GM12878 (cell line): ENCODE results near the gene DUSP11. TPM values are rescaled to one million over a fixed set of nuclear protein-coding genes. Genes with fewer than 3 reads are reported as not detected.

Experiments
- BACH1 ChIP-seq: fragments of 450-650 bp; IDR thresholded peaks from 2 replicates; pipeline ENCODE4 v1.6.1; 2017; ENCODE audit warnings: mild to moderate bottlenecking, borderline replicate concordance
- BMI1 ChIP-seq: fragments of 450-650 bp; IDR thresholded peaks from 2 replicates; pipeline ENCODE4 v1.6.1; 2016; ENCODE audit warnings: mild to moderate bottlenecking, moderate library complexity, borderline replicate concordance
- CBFB ChIP-seq: IDR thresholded peaks from 2 replicates; pipeline ENCODE4 v1.6.1; 2016; ENCODE audit warnings: antibody characterized with exemption, low read depth
- CREM ChIP-seq: IDR thresholded peaks from 2 replicates; pipeline ENCODE4 v1.6.1; 2014; ENCODE audit warnings: antibody characterized with exemption, low read depth
- GATAD2B ChIP-seq: fragments of 450-650 bp; conservative IDR thresholded peaks from 2 replicates; pipeline ENCODE4 v1.6.1; 2017; ENCODE audit warnings: low read depth, mild to moderate bottlenecking, moderate library complexity
- IKZF1 ChIP-seq: fragments of 450-650 bp; conservative IDR thresholded peaks from 2 replicates; pipeline ENCODE4 v1.6.1; 2017; ENCODE audit warnings: antibody characterized with exemption, mild to moderate bottlenecking
- MTA3 ChIP-seq: IDR thresholded peaks from 2 replicates; pipeline ENCODE4 v1.6.1; 2012; ENCODE audit warnings: low read length, inconsistent platforms, borderline replicate concordance
- MYC ChIP-seq: IDR thresholded peaks from 2 replicates; pipeline ENCODE4 v1.6.1; 2011; ENCODE audit warnings: mild to moderate bottlenecking, low read length, moderate library complexity, inconsistent platforms; ENCODE audit not compliant: insufficient read depth, insufficient replicate concordance, insufficient read length, severe bottlenecking
- NBN ChIP-seq: fragments of 450-650 bp; IDR thresholded peaks from 2 replicates; pipeline ENCODE4 v1.6.1; 2016
- NFXL1 ChIP-seq: fragments of 450-650 bp; IDR thresholded peaks from 2 replicates; pipeline ENCODE4 v1.6.1; 2017; ENCODE audit warnings: antibody characterized with exemption, mild to moderate bottlenecking, borderline replicate concordance
- RFX5 ChIP-seq: IDR thresholded peaks from 2 replicates; pipeline ENCODE4 v1.6.1; 2011; ENCODE audit warnings: low read depth, low read length, improper control_type of control experiment
- SMAD5 ChIP-seq: IDR thresholded peaks from 2 replicates; pipeline ENCODE4 v1.6.1; 2016; ENCODE audit warnings: antibody characterized with exemption, low read depth
- SREBF2 ChIP-seq: IDR thresholded peaks from 2 replicates; pipeline ENCODE4 v1.6.1; 2012; ENCODE audit warnings: mild to moderate bottlenecking, low read length
- TARDBP ChIP-seq: IDR thresholded peaks from 2 replicates; pipeline ENCODE4 v1.6.1; 2016; ENCODE audit warnings: borderline replicate concordance
- TCF7 ChIP-seq: IDR thresholded peaks from 2 replicates; pipeline ENCODE4 v1.6.1; 2014; ENCODE audit warnings: antibody characterized with exemption, borderline replicate concordance
- WRNIP1 ChIP-seq: IDR thresholded peaks from 2 replicates; pipeline ENCODE4 v1.6.1; 2011; ENCODE audit warnings: low read depth, low read length, improper control_type of control experiment, borderline replicate concordance
- polyA plus RNA-seq, 11 experiments: library from polyadenylated mRNA; depleted of rRNA in 4 of 11; unstranded in 6 of 11; stranded (reverse) in 5 of 11; fragments of >200 nt; fragmentation: Nextera tagmentation in 4 of 11; fragmentation: Illumina TruSeq in 1 of 11; extraction: Ambion mirVana in 4 of 11; extraction: Trizol in 1 of 11; gene quantifications; 1 replicate in 1 of 11; 2 replicates in 10 of 11; pipeline versions ENCODE4 v1.2.1 to v1.2.3, GENCODE V29; 2011 to 2016; ENCODE audit warnings: inconsistent platforms in 2 of 11, missing spikeins in 2 of 11, low read depth in 1 of 11
- total RNA-seq, 4 experiments: library from RNA; depleted of rRNA in 3 of 4; stranded (reverse); fragments of >200 nt in 3 of 4; fragmentation: Illumina TruSeq in 1 of 4; extraction: Trizol in 1 of 4; gene quantifications; 2 replicates each; pipeline versions ENCODE4 v1.2.1 to v1.2.3, GENCODE V29; 2013 to 2021
- TF ChIP-seq, protein P1 (sequence below): IDR thresholded peaks from 2 replicates; pipeline ENCODE4 v1.6.1; 2012; ENCODE audit warnings: improper control_type of control experiment, low read depth, low read length; ENCODE audit not compliant: insufficient replicate concordance
- TF ChIP-seq, protein P2 (sequence below): IDR thresholded peaks from 2 replicates; pipeline ENCODE4 v1.6.1; 2012; ENCODE audit warnings: low read depth, low read length, improper control_type of control experiment
- TF ChIP-seq, protein P3 (sequence below): IDR thresholded peaks from 2 replicates; pipeline ENCODE4 v1.6.1; 2011; ENCODE audit warnings: borderline replicate concordance, low read depth, mild to moderate bottlenecking, moderate library complexity, mixed read lengths, low read length; ENCODE audit not compliant: insufficient read depth; ENCODE audit errors: extremely low read length
- TF ChIP-seq, protein P4 (sequence below): IDR thresholded peaks from 2 replicates; pipeline ENCODE4 v1.6.1; 2012; ENCODE audit warnings: low read length, inconsistent platforms
- TF ChIP-seq, protein P5 (sequence below): fragments of 150-350 bp; IDR thresholded peaks from 2 replicates; pipeline ENCODE4 v1.6.1; 2014; ENCODE audit warnings: mild to moderate bottlenecking, low read depth, low read length

The DUSP11 gene
- total and polyA plus RNA-seq, 10 of the 15 experiments (the other 5 are each of a cell fraction or from before 2014, with no cell fraction given) = 26.4 to 78.4 (median 47.9) TPM

DNA sequence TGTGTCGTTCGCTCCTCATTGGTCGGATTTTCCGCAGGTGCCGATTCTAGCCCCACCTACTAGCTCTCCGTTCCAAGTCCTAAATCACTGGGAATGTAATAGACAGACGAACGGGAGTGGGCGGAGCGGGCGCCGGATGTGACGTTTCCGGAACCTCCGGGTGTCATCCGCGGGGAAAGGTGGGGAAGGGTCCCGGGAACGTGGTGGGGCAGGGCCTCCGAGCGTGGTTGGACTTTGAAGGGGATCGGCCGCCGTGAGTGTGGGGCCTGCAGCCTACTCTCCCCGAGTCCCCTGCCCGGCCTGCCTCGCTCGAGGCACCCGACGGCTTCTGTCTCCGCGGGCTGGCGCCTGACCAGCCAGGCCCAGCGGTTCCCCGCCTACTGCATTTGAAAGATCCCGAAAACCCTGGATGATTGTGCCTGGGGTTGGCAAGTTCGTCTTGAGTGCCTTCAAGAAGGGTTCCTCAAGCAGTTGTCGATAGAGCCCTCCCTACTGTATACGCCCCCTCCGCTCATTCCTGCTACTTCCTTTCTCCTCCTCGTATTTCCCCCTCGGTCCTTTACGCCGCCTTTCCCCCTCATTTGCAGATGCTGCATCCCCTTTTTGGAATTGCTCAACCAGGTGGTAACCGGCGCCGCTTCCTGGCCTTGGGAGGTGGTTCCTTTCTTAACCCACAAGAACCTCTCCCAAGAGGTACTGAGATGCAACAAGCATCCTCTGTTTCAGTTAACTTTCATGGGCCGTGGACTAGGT lies 49.1 kb upstream of the DUSP11 start, which contains the start of gene STAMBP (continued):
- TF ChIP-seq, protein P1, sequence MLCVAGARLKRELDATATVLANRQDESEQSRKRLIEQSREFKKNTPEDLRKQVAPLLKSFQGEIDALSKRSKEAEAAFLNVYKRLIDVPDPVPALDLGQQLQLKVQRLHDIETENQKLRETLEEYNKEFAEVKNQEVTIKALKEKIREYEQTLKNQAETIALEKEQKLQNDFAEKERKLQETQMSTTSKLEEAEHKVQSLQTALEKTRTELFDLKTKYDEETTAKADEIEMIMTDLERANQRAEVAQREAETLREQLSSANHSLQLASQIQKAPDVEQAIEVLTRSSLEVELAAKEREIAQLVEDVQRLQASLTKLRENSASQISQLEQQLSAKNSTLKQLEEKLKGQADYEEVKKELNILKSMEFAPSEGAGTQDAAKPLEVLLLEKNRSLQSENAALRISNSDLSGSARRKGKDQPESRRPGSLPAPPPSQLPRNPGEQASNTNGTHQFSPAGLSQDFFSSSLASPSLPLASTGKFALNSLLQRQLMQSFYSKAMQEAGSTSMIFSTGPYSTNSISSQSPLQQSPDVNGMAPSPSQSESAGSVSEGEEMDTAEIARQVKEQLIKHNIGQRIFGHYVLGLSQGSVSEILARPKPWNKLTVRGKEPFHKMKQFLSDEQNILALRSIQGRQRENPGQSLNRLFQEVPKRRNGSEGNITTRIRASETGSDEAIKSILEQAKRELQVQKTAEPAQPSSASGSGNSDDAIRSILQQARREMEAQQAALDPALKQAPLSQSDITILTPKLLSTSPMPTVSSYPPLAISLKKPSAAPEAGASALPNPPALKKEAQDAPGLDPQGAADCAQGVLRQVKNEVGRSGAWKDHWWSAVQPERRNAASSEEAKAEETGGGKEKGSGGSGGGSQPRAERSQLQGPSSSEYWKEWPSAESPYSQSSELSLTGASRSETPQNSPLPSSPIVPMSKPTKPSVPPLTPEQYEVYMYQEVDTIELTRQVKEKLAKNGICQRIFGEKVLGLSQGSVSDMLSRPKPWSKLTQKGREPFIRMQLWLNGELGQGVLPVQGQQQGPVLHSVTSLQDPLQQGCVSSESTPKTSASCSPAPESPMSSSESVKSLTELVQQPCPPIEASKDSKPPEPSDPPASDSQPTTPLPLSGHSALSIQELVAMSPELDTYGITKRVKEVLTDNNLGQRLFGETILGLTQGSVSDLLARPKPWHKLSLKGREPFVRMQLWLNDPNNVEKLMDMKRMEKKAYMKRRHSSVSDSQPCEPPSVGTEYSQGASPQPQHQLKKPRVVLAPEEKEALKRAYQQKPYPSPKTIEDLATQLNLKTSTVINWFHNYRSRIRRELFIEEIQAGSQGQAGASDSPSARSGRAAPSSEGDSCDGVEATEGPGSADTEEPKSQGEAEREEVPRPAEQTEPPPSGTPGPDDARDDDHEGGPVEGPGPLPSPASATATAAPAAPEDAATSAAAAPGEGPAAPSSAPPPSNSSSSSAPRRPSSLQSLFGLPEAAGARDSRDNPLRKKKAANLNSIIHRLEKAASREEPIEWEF = peak; percentile 48
- TF ChIP-seq, protein P2, sequence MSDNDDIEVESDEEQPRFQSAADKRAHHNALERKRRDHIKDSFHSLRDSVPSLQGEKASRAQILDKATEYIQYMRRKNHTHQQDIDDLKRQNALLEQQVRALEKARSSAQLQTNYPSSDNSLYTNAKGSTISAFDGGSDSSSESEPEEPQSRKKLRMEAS = peak; percentile 50; the same call in 1 of the 2 replicates
- TF ChIP-seq TCF7 (no peak), BACH1 (peak; percentile 65), CBFB (no peak), TARDBP (0 out of 2 replicates have a peak, but pooled peaks have one; percentile 14), GATAD2B (peak; percentile 93), SMAD5 (no peak), BMI1 (no peak), NBN (peak; percentile 82), IKZF1 (peak; percentile 92), NFXL1 (no peak), MTA3 (no peak), CREM (peak; percentile 92), WRNIP1 (no peak), MYC (no peak), SREBF2 (no peak), RFX5 (no peak)
- TF ChIP-seq, protein P3, sequence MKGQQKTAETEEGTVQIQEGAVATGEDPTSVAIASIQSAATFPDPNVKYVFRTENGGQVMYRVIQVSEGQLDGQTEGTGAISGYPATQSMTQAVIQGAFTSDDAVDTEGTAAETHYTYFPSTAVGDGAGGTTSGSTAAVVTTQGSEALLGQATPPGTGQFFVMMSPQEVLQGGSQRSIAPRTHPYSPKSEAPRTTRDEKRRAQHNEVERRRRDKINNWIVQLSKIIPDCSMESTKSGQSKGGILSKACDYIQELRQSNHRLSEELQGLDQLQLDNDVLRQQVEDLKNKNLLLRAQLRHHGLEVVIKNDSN = no peak
- TF ChIP-seq, protein P4, sequence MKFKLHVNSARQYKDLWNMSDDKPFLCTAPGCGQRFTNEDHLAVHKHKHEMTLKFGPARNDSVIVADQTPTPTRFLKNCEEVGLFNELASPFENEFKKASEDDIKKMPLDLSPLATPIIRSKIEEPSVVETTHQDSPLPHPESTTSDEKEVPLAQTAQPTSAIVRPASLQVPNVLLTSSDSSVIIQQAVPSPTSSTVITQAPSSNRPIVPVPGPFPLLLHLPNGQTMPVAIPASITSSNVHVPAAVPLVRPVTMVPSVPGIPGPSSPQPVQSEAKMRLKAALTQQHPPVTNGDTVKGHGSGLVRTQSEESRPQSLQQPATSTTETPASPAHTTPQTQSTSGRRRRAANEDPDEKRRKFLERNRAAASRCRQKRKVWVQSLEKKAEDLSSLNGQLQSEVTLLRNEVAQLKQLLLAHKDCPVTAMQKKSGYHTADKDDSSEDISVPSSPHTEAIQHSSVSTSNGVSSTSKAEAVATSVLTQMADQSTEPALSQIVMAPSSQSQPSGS = no peak
- TF ChIP-seq, protein P5, sequence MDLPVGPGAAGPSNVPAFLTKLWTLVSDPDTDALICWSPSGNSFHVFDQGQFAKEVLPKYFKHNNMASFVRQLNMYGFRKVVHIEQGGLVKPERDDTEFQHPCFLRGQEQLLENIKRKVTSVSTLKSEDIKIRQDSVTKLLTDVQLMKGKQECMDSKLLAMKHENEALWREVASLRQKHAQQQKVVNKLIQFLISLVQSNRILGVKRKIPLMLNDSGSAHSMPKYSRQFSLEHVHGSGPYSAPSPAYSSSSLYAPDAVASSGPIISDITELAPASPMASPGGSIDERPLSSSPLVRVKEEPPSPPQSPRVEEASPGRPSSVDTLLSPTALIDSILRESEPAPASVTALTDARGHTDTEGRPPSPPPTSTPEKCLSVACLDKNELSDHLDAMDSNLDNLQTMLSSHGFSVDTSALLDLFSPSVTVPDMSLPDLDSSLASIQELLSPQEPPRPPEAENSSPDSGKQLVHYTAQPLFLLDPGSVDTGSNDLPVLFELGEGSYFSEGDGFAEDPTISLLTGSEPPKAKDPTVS = no peak
